Suprapubic skin (tissue), 3 donors: ENCODE measurements around the gene UBR1.
"Not testable (repeated sequence)": the region's sequence is repeated elsewhere in the genome, so short reads cannot be mapped to it uniquely, and the experiment has no call there.

Experiments used
- CTCF ChIP-seq, 2 donors: fragments of 200-600 bp in 1 of 2; fragments of 450-650 bp in 1 of 2; sonication (generic) in 1 of 2; IDR thresholded peaks; one replicate each; pipeline ENCODE4 v1.5.1; 2016 to 2019; ENCODE audit warnings: antibody characterized with exemption in 2 of 2, mild to moderate bottlenecking in 1 of 2, moderate library complexity in 1 of 2
- POLR2AphosphoS5 ChIP-seq, 3 donors: sonication (generic); formaldehyde crosslinking; IDR thresholded peaks; one replicate each; pipeline ENCODE4 v1.6.1; 2017; ENCODE audit warnings: antibody characterized with exemption in 3 of 3

GRCh38 chr15:42979113-42979512 lies 126.7 kb downstream of the UBR1 start:
- TF ChIP-seq CTCF, POLR2AphosphoS5 (IDR thresholded peaks at IDR 0.05): not testable (repeated sequence)
